Lung (tissue), 12 donors: Measurements from ENCODE around the gene BCAS1. TPM values are rescaled to one million over a fixed set of nuclear protein-coding genes. Genes with fewer than 3 reads are reported as not detected.
A peak's percentile ranks its signal among the peaks of the same experiment; 100 is the strongest.

Source experiments
- ATAC-seq: fragments of 200-7000 bp; cut with Tn5 transposase; one replicate; pipeline ENCODE4 v1.9.1; 2020; ENCODE audit warnings: moderate number of reproducible peaks; ENCODE audit not compliant: insufficient read depth, low FRiP score
- DNase-seq, 3 donors: peaks; one replicate each; pipeline ENCODE4 v3.0.0-alpha.2; 2013 to 2017
- H3K27ac ChIP-seq, 2 donors: one replicate each; pipeline ENCODE4 v1.5.1; 2013; ENCODE audit warnings: mild to moderate bottlenecking in 2 of 2, moderate library complexity in 2 of 2, control low read depth in 1 of 2, inconsistent platforms in 1 of 2, low read depth in 1 of 2, low read length in 1 of 2
- H3K27me3 ChIP-seq, 3 donors: one replicate each; pipeline ENCODE4 v1.5.1; 2013; ENCODE audit warnings: low read length in 2 of 3; ENCODE audit not compliant: control insufficient read depth in 3 of 3, insufficient read depth in 3 of 3
- H3K36me3 ChIP-seq, 4 donors: one replicate each; pipeline ENCODE4 v1.5.1; 2013; ENCODE audit warnings: low read length in 4 of 4, mild to moderate bottlenecking in 1 of 4, moderate library complexity in 1 of 4; ENCODE audit not compliant: control insufficient read depth in 4 of 4, insufficient read depth in 4 of 4
- H3K4me1 ChIP-seq, 5 donors: one replicate each; pipeline ENCODE4 v1.5.1; 2013; ENCODE audit warnings: low read length in 5 of 5, mild to moderate bottlenecking in 2 of 5, moderate library complexity in 1 of 5; ENCODE audit not compliant: control insufficient read depth in 5 of 5, insufficient read depth in 5 of 5
- H3K4me3 ChIP-seq: one replicate; pipeline ENCODE4 v1.5.1; 2013; ENCODE audit warnings: mild to moderate bottlenecking, control low read depth, moderate library complexity
- H3K9ac ChIP-seq, 2 donors: one replicate each; pipeline ENCODE4 v1.5.1; 2013; ENCODE audit warnings: low read length in 2 of 2, control low read depth in 1 of 2; ENCODE audit not compliant: insufficient read depth in 1 of 2
- H3K9me3 ChIP-seq, 4 donors: one replicate each; pipeline ENCODE4 v1.5.1; 2013; ENCODE audit warnings: low read length in 3 of 4, mild to moderate bottlenecking in 1 of 4, moderate library complexity in 1 of 4; ENCODE audit not compliant: control insufficient read depth in 4 of 4, insufficient read depth in 3 of 4
- CTCF ChIP-seq: IDR thresholded peaks from 2 replicates; pipeline ENCODE4 v1.5.1; 2012; ENCODE audit warnings: mild to moderate bottlenecking; ENCODE audit errors: control extremely low read depth, extremely low read depth
- WGBS, 2 donors: extraction: QIAGEN DNeasy Blood & Tissue Kit; methylation state at CpG; one replicate each; pipeline ENCODE4 v1.1.7; 2013; 5-methylcytosine and 5-hydroxymethylcytosine counted together
- polyA plus RNA-seq, 2 donors: library from polyadenylated mRNA; stranded (reverse); fragments of 200-250 nt; gene quantifications; one replicate each; pipeline ENCODE4 v1.2.1, GENCODE V29; 2013
- total RNA-seq, 2 donors: library from RNA; depleted of rRNA in 1 of 2; stranded (reverse); fragments of >200 nt in 1 of 2; gene quantifications; one replicate each; pipeline ENCODE4 v1.2.1, GENCODE V29; 2014 to 2021
- donor health status: control.
- donor health status: control.
- donor health status: Bipolar disorder and iron deficiency.
- donor health status: healthy.
- donor health status: DM: yes; HTN: yes; CAD: no.

BCAS1 gene
- total and polyA plus RNA-seq, 4 donors: 1.2 to 4.0 (median 2.3) TPM

- H3K9me3 ChIP-seq: peaks cover 0 to 6% (median 0%) of the 10 kb centered on the region in 4 donors
- TF ChIP-seq CTCF: no peak
- peaks cover 0 to 10% (median 0%) of the 10 kb centered on the region in 5 donors for H3K4me1 ChIP-seq
- WGBS, 2 donors: 97 to 100% methylated on average over 1 of the region's 1 CpG
- DNase-seq (no peak), ATAC-seq (no peak)
- no peak overlapping the region for H3K4me3 ChIP-seq
- H3K36me3 ChIP-seq: no peaks in the 10 kb centered on the region
- H3K27ac ChIP-seq: no peak overlapping the region
- no peak overlapping the region for H3K9ac ChIP-seq
- H3K27me3 ChIP-seq: no peaks in the 10 kb centered on the region
Measured at GRCh38 chr20:54047720-54048119, 22.7 kb downstream of the BCAS1 start.

DNA sequence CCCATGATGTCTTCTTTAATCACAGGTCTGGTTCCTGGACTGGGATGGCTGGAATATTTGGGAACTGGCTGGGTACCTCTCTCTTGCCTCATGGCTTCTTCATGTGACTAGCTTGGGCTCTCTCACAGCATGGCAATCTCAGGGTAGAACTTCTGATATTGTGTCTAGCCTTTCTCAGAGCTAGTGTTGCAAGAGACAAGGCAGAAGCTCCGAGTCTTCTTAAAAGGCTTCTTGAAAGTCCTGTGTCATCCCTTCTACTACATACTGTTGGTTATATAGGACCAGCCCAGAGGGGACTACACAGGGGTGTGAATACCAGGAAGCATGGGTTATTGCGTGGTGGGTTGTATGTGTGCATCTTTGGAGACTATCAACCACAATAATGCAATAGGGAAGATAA is 23.3 kb downstream of the BCAS1 start:
- 85 to 89% methylated on average over 2 of the region's 2 CpGs for WGBS, 2 donors
- no peak for TF ChIP-seq CTCF
- peaks cover 0 to 12% (median 0%) of the 10 kb centered on the region in 5 donors for H3K4me1 ChIP-seq
- no peaks in the 10 kb centered on the region for H3K36me3 ChIP-seq
- H3K9ac ChIP-seq: no peak overlapping the region
- no peaks in the 10 kb centered on the region for H3K27me3 ChIP-seq
- peaks cover 0 to 6% (median 0%) of the 10 kb centered on the region in 4 donors for H3K9me3 ChIP-seq
- ATAC-seq (no peak), DNase-seq (no peak)
- H3K4me3 ChIP-seq: no peak overlapping the region
- no peak overlapping the region for H3K27ac ChIP-seq

DNA sequence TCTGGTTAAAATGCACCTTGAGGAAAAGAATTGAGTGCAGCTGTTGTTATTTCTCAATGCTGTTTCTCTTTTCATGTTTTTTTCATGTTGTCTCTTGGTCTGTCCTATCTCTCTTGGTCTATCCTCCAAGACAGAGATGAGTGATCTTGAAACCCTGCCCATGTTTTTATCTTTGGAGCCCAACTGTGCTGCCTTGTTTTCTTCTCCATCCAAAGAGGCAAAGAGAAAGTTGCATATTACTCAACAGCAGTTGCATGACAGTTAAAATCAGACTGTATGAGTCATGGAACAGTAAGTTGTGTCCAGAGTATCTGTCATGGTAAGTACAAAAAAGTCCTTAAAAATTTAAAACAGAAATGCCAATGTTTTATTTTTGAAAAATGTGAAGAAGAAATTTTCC is 26.2 kb downstream of the BCAS1 start:
- H3K27me3 ChIP-seq: no peaks in the 10 kb centered on the region
- H3K36me3 ChIP-seq: no peaks in the 10 kb centered on the region
- no peak overlapping the region for H3K4me3 ChIP-seq
- H3K27ac ChIP-seq: no peak overlapping the region
- ATAC-seq (peak; percentile 55), DNase-seq (no peak)
- H3K9ac ChIP-seq: no peak overlapping the region
- H3K4me1 ChIP-seq: peaks cover 0 to 12% (median 0%) of the 10 kb centered on the region in 5 donors
- peaks cover 0 to 2% (median 0%) of the 10 kb centered on the region in 4 donors for H3K9me3 ChIP-seq
- TF ChIP-seq CTCF: no peak
